H1 (cell line): Measurements from ENCODE around the gene PLEKHG3. TPM values are rescaled to one million over a fixed set of nuclear protein-coding genes. Genes with fewer than 3 reads are reported as not detected.

ENCODE experiments used
- CHD1 ChIP-seq: IDR thresholded peaks from 2 replicates; pipeline ENCODE4 v1.6.1; 2012; ENCODE audit warnings: low read depth, low read length, improper control_type of control experiment
- KDM4A ChIP-seq: IDR thresholded peaks from one replicate; pipeline ENCODE4 v1.7.1; 2012; ENCODE audit warnings: low read depth, mild to moderate bottlenecking, moderate library complexity, low read length, inconsistent platforms; ENCODE audit not compliant: severe bottlenecking
- TCF12 ChIP-seq: IDR thresholded peaks from 2 replicates; pipeline ENCODE4 v1.6.1; 2011; ENCODE audit warnings: low read depth, mild to moderate bottlenecking, low read length
- polyA plus RNA-seq, 7 experiments: library from polyadenylated mRNA; depleted of rRNA in 3 of 7; stranded (reverse) in 5 of 7; unstranded in 2 of 7; fragments of >200 nt in 5 of 7; fragments of 200-250 nt in 2 of 7; gene quantifications; 1 replicate in 5 of 7; 2 replicates in 1 of 7; 4 replicates in 1 of 7; pipeline versions ENCODE4 v1.2.1 to v1.2.3, GENCODE V29; 2011 to 2013; ENCODE audit warnings: missing spikeins in 2 of 7, mixed read lengths in 2 of 7
- total RNA-seq: library from RNA; stranded (reverse); fragmentation: NEBNext Ultra II Directional; extraction: Animal tissue kit (Norgen Biotek cat#: 25700); gene quantifications from 2 replicates; pipeline ENCODE4 v1.2.1, GENCODE V29; 2021
- TF ChIP-seq, protein P1 (sequence below): IDR thresholded peaks from 2 replicates; pipeline ENCODE4 v1.6.1; 2011; ENCODE audit warnings: low read depth, mild to moderate bottlenecking, low read length; ENCODE audit not compliant: insufficient read depth

PLEKHG3 gene
- total and polyA plus RNA-seq, 2 of the 8 experiments (the other 6 are each of a cell fraction or from before 2014, with no cell fraction given): 43.4 to 90.6 TPM

- TF ChIP-seq CHD1 (no peak), TCF12 (no peak), KDM4A (no peak)
- TF ChIP-seq, protein P1, sequence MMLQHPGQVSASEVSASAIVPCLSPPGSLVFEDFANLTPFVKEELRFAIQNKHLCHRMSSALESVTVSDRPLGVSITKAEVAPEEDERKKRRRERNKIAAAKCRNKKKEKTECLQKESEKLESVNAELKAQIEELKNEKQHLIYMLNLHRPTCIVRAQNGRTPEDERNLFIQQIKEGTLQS: no peak
- TF ChIP-seq, all 59 proteins: peak for 0
Measured at GRCh38 chr14:64706119-64706592, 1.9 kb downstream of the PLEKHG3 start (continued).
